NCI-H2107 (cell line): ENCODE data around the gene APBA1.

Experiments used
- DNase-seq: peaks from one replicate; lab custom pipeline; 2025; lab: John Stamatoyannopoulos, UW

APBA1 gene

DNA sequence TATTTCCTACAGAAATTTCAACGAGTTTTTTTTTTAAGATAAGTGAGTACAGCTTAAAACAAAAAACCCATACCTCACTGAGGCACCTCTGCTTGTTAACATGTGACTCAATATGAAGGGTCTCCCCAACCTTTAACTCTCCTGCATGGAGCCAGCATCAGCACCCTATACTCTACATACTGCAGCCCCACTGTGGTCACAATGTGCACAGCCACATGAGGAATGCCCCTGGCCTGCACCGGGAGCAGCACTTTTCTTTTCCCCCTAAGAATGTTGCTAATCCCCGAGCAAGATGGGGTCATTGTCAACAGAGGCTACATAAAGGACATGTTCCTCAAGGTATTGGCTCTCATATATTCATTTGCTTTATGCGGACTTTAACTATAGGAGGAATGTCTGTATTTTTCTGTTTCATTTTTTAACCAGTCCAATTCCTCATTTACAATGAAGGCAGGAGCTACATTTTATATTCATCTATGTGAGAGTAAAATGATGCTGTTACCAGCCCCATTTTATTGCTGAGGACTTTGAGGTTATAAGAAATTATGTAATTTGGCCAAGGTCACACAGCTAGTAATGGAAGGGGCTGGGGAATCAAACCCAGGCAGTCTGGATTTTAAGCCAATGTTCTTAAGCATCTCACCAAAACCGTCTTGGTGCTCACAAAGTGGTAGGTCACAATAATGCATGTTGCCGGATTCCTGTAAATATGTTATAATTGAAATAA, 93.0 kb downstream of the APBA1 start:
- DNase-seq = no peak

DNA sequence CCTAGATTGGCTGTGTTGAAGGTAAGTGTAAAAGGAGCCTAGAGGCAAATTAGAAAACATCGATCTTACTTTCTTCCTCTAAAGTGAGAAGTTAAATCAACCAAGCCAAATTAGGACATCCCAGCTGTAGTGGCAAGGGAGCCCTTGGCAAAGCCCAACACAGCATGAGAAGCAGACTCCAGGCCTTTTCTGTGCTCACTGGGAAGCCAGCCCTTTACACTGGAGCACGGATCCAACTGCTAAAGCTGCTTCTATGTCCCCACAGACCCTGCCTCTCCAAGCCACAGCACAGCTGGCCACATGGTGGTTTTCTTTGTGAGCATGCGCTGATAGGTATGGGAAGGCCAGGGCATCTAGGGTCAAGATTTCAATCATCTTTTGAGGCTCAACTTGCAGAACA, 94.1 kb downstream of the APBA1 start:
- DNase-seq = no peak

DNA sequence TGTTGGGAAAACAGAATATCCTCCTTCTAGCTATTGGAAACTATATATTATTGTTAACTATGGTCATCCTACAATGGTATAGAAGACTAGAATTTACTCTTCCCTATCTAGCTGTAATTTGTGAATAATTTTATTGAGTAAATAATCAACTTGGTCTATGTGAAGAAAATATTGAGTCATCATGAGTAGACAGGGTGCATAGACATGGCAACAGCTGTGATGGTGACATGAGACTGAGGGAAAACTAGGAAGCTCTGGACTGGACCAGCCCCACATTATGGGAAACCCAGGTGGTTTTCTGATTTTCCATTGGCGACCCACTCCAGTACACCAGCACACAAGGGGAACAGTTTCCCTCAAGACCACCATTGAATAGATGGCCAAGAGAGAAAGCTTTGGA, 95.0 kb downstream of the APBA1 start:
- DNase-seq = no peak

DNA sequence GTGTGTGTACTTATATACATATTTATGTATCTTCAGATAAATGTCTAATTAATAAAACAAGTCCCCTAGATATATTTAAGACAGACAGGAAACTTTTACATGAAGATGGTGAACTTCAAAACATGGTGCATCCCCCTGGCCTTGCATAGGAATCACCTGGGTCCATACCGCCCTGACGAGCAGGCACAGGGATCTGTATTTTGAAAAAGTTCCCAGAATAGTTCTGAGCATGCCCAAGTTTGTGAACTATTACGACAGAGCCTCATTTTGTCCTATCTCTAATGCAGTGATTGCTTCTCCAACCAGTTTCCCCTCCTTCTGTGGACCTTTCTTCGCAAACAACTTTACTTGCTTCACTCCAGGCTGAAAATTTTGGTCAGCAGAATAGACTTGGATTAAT, 98.1 kb downstream of the APBA1 start:
- no peak for DNase-seq

DNA sequence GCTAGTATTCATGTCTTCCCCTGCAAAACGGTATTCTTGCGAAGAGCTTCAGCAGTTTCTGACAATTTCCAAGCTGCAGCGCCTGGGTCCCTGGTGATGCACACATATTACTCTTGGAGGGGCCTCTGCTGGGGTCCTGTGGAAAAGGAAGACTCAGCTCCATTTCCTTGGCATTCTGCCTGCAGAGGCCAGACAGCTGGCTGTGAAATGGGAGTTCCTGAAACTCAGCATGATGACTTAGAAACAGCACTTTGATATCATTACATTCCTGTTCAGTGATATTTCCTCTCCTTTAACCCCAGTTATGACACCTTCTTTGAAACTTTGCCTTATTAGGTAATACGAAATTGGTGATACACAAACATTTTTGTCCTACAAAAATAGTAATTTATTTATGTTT, 98.5 kb downstream of the APBA1 start:
- DNase-seq = no peak

DNA sequence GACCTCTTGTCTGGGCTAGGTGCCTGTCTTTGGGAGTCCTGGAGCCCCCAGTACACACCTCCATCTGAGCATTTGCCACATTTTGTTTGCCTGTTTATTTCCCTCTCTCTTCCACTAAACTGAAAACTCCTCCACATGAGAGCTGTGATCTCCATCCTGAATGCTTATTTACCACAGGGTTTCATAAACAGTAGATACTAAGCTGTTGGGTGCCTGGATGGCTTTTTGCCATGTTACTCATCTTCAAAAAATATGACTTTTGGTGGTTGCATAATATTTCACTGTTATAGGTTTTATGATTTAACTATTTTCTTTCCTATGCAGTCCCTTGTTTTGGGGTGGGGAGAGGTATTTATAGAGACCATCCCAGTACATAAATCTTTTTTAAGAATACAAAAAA, 99.6 kb downstream of the APBA1 start:
- DNase-seq = no peak

DNA sequence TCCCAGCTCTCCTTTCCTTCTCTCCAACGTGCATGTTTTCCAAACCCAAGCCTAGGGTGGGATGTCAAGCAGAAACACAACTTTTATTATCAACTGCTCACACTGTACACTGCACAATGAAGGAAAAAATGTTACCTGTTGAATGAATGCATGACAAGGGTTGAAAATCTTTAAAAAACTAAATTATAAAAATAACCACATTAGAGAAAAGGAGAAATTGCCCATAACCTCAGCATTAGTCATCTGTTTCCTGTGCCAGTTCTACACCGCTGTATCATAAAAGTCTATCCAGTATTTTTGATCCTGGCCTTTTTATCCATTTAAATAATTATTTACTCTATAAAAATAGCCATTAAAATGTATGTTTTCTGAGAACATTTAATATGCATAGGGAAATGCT, 101.1 kb downstream of the APBA1 start:
- DNase-seq = no peak

DNA sequence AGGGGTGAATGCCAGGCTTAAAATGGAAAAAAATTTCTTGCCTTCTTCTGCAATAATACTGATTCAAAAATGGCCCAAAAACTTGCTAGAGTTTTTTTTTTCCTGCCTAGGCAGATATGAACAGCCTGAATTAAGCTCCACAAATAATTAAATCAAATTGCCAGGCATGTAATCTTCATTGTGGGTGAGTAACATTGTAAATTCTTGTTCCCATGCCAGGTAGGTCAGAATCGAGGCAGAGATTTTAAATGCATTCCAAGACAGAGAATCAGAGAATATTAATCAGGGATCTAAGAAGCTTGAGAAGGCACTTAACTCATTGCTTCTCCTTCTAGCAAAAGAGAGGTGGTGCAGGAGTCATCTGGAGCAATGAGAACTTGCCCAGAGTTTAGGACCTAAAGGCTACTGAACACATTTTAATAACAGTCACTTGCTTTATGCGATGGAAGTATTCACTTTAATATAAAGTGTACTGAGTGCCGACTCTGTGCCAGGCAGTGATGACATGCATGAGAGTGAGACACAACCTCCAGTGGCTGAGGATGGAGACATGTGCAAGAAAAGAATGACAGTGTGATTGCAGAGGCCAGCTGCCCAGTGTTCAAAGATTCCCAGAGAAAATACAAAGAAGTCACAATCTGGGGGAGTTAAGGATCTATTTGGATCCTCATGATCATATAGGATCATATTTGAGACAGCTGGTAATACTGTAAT, 102.3 kb downstream of the APBA1 start:
- DNase-seq = no peak

DNA sequence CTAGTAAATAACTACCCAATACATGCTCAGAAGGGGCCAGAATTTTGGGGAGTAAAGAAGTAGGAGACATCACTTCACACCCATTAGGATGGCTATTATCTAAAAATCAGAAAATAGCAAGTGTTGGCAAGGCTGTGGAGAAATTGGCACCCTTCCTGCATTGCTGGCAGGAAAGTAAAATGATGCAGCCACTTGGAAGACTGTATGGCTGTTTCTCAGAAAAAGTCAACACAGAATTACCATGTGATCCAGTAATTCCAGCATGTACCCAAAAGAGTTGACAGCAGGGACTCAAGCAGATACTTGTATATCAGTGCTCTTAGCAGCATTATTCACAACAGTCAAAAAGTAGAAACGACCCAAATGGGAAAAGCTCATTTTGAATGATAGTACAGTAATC, 107.6 kb downstream of the APBA1 start:
- DNase-seq = no peak

DNA sequence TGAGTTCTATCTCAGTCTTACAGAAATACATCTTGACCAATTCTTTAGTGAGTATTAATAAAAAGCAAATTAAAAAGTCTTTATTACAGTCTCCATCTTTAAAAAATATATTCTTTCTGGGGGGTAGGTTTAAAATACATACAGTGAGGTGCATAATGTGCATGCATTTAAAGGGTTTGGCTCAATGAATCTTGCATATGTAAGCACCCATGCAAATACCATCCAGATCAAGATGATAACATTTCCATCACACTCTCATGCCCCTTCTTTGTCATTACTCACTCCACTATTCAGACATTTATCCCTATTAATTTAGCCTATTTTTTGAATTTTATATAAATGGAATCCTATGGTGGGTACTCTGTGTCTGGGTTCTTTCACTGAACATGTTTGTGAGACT, 113.0 kb downstream of the APBA1 start:
- DNase-seq = no peak

DNA sequence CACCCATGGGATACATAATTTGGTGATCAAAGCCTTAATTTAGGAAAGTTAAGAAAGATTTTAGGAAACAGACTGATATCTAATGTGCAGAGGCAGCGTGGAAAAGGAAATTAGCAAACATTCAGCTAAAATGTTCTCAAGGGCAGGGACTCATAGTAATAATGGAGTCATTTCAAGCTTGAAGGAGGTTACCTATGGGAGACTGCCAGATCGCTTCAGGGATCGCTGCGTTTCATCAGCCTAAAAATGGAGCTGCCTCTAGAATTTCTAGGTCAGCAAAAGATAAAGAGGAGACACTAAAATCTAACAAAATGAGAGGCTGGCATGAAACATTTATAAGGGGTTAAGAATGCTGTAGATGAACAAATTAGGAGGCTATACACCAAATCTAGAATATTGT, 115.5 kb downstream of the APBA1 start:
- DNase-seq = no peak

DNA sequence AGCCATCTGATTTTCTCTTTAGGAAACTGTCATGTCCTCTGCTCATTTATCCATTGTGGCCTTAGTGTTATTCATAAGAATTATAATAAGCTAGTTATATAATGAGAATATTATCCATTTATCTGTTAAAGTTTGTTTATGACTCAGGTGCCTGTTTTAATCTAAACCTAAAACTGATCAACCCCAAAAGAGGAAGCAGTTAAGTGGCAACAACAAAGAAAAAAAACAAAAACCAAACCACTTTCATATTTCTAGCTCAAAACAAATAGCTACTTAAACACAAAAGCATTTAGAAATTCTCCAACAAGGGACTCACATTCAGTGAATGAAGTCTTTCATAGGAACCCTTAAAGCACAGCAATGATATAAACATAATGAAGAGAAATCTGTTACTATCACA, 116.4 kb downstream of the APBA1 start:
- DNase-seq = no peak

DNA sequence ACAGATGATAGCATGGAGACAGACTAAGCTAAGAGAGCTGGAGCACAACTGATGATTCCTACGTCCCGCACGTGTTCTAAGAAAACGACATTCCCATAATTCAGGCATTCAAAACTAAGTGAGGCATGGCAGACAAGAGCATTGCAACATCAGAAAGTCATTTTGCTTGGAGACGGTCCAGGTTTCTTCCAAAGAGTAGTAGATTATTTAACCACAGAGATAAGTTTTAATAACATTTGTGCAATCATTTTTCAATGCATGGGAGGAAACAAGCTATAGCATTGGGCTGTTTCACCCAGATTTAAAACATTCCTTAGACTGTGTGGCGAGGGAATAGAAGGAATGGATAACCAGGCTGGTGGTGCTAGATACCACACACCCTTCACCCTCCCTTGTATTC, 117.2 kb downstream of the APBA1 start:
- no peak for DNase-seq

DNA sequence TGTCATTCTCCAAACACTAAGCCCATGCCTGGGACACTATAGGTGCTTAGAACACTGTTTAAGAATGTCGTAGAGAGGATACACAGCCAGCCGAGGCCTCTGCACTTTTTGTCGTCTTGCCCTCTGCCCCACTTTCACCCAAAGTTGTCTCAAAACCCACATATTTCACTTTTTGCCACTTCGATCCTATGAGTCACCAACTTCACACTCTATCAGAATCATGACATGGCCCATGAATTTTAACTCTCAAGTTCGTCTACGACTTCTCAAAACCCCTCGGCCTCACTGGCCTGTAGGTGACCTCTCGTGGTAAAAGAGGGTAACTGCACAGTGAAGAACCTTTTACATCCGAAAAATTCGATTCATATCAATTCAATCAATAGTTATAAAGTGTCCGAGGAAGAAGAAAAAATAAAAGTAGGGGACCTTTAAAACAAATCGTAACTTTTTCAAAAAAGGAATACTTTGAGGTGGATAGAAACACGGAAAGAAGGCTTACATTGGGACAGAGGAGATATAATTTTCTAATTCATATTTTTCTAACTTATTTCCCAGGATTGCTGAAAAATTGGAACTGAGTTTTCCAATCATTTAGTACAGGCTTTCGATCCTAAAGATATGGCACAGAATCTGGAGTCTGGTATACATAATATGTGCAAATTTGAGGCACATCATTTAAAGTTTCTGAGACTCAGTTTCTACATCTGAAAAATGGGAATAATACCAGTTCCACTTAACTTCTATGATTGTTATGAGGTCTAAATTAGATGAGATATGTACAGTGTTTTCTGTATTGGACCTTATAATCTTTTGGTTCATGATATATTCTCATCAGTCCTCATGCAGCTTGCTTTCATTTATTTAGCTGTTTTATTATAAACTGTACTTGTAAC, 122.6 kb downstream of the APBA1 start:
- DNase-seq = no peak

DNA sequence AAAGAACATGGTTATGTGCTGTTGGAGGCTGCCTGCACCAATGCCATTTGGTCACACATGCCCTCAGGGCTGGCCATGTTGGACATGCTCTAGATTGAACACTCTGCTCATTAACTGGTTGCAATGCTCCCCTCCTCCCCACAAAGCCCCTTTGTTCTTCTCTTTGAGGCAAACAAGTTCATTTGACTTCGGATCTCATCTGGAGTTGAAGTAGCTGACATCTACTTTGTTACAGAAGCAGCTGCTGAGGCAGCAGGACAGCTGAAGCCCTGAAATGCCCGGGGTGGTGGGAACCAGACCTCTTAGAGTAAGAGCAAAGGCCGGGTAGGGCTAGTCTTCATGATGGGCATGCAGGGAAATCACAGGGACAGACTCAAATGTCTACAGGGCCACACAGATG, 123.5 kb downstream of the APBA1 start:
- no peak for DNase-seq

DNA sequence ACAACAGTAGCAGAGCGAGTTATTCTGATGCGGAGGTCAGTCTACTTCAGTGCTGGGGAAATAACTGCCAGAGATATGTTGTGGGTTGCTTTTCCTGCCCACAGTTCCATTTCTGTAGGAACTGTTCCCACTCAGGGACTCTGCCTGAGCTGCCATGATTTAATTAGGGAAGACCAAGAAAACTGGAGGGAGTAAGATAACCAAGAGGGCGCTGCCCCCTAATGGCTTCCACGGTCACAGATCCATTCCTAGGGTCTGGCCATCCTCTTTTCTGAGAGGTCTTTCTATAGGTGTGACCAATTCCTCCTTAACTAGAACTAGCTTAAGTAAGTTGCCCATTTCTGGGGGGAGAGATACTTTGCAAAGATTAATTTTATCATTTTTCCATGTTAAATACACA, 125.9 kb downstream of the APBA1 start:
- no peak for DNase-seq

DNA sequence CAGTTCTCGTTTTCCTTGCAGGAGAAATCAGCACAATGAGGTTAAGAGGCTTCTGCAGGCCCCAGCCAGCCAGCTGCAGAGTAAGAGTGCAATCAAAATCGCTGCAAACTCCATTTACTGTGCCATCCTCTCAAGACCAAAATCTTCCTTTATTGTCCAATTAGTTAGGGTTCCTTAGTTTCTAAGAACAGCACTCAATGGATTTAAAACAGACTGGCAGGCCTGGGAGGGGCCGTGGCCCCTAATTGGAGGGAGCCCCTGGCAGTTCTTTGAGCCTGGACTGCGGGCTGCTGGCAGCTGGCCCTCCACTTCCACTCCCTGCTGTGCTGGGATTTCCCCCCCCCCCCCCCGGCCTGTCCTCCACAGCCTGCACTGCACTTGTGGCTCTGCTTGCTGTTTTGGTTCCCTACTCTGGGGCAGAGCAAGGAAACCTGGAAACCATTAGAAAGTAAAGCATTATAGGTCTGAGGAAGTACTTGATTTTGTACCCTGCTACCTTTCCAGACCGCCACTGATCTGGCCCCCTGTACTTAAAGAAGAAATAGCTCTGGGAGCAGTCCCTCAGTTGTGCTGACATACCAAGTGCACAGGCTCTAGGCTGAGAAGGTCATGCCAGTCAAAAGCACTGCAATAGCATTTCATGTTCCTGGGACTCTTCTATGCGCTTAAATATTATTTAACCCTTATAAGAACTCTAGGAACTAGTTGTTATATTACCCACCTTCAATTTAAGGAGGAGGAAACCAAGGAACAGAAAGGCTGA, 129.0 kb downstream of the APBA1 start:
- DNase-seq = peak; percentile 54

DNA sequence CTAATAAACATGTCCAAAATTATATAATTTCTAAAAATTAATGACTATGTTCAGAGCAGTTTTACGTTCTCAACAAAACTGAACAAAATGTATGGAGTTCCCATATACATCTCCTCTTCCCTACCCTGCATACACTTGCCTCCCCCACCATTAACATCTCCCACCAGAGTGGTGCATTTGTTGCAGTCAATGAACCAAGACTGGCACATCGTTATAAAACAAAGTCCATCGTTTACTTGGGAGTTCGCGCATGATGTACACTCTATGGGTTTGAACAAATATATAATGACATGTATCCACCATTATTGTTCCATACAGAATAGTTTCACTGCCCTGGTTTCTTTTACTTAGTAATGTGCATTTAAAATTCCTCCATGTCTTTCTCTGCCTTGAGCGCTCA, 130.1 kb downstream of the APBA1 start:
- no peak for DNase-seq

DNA sequence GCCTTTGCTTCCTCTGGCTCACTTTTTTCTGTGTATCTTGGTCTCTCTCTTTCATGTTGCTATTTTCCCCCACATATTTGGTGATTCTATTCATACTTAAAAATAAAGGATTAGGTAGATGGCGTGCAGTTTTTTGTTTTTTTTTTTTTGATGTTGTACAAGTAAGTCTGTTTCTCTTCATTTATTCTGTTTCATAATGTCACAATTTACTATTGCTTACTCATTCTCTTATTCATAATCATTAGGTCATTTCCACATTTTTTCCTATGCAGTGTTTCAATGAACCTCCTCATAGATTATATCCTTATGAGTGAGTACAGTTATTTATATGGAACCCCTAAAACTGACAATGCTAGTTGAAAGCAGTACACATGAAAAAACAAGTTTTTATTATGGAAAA, 136.3 kb downstream of the APBA1 start:
- DNase-seq = no peak

DNA sequence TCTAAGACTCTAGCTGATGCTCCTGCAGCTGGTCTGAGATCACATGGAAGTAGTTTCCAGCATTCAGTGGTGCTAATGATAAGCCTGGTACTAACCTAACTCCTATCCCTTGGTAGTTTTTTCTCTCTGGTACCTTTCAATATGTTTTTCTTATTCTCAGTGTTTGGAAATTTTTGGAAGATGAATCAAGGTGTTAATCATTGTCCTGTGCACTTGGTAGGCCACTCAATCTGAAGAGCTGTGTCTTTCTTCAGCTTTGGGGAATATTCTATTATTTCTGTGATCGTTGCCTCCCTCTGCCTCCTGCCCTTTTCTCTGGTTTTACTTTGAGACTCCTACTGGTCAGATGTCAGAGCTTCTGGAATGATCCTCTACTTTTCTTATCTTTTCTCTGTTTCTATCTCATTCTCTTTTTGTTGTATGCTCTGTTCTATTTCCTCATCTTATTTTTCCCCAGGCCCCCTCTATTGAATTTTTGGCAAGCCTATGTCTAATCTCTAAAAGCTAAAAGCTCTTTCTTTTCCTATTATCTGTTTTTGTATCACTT, 136.8 kb downstream of the APBA1 start:
- DNase-seq = no peak

DNA sequence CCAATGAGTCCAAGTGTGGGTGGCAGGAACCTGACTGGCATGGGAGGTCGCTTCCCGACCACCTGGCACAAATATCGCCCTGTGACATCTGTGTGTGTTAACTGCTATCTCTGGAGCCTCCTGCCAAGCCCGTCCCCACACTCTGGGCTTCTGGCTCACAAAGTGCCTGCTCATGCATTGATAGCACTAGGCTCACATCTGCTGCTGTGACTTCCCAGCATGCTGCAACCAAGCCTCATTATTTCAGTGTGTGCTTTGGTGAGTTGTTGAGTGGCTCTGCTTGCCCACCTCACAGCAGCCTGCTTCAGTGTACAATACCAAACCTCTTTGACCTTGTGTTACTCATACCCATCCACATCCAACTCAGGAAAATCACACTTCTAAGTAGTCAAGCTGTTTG, 139.8 kb downstream of the APBA1 start:
- DNase-seq = no peak

DNA sequence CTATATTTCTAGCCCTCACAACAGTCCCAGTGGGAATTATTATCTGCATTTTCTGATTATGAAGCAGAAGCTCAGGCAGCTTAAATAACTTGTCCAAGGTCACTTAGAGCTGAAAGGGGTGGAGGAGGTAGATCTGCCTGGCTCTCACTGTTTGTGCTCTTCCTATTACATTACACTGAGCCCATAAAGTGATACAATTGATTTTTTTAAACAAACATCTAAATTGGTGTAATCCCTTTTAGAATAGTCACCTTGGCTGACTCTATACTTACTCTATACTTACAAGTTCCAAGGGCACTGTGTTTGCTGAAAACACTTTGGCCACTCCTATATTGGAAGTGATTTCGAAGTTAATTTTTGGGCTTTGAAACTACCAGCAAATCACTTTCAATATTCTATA, 144.7 kb downstream of the APBA1 start:
- no peak for DNase-seq
